Measurements from ENCODE around the gene CHD8. TPM values are rescaled to one million over a fixed set of nuclear protein-coding genes. Genes with fewer than 3 reads are reported as not detected.
A peak's percentile ranks its signal among the peaks of the same experiment; 100 is the strongest.

Gene CHD8
- total and polyA plus RNA-seq, 2 of the 13 experiments (the other 11 are each of a cell fraction or from before 2014, with no cell fraction given) = 35.1 to 79.6 TPM

DNA sequence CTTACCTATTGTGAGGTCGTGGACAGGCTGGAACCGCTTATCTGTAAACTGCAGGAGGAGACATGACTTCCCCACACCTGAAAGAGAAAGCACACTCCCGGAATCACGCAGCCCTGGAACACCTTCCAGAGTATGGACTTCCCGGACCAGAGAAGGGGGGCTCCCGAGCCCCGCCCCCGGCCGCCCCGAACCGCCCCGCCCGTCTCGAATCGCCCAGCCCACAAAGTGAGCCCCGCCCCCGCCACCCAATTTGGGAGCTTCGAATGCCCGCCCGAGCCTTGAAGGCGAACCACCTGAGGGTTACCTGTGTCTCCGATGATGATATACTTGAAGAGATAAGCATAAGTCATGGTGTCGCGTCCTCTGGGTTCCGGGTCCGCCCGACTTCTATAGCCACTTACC is 20.6 kb upstream of the CHD8 start (continued):
- TF ChIP-seq TRAFD1 (CRISPR knock-in tag; IDR thresholded peaks at IDR 0.05; ENCODE audit: borderline replicate concordance) (no peak), ZBTB42 (CRISPR knock-in tag; IDR thresholded peaks at IDR 0.05) (no peak), ZNF501 (CRISPR knock-in tag; IDR thresholded peaks at IDR 0.05) (no peak), DZIP1 (CRISPR knock-in tag; IDR thresholded peaks at IDR 0.05) (no peak), CERS6 (CRISPR knock-in tag; IDR thresholded peaks at IDR 0.05) (no peak), HNF4G (IDR thresholded peaks at IDR 0.05; ENCODE audit: borderline replicate concordance, low read depth, low read length) (no peak), HNF4G (CRISPR knock-in tag; IDR thresholded peaks at IDR 0.05; ENCODE audit: borderline replicate concordance, low read depth) (peak; percentile 11), SNAI1 (CRISPR knock-in tag; IDR thresholded peaks at IDR 0.05; ENCODE audit: borderline replicate concordance) (no peak), HOXA9 (CRISPR knock-in tag; IDR thresholded peaks at IDR 0.05; ENCODE audit: borderline replicate concordance) (no peak), NFAT5 (CRISPR knock-in tag; IDR thresholded peaks at IDR 0.05) (no peak), BHLHE40 (IDR thresholded peaks at IDR 0.05; ENCODE audit: low read length) (peak; percentile 90), MIXL1 (CRISPR knock-in tag; IDR thresholded peaks at IDR 0.05) (no peak), NFKB2 (CRISPR knock-in tag; IDR thresholded peaks at IDR 0.05; ENCODE audit: borderline replicate concordance) (no peak)
- TF ChIP-seq, protein P1, sequence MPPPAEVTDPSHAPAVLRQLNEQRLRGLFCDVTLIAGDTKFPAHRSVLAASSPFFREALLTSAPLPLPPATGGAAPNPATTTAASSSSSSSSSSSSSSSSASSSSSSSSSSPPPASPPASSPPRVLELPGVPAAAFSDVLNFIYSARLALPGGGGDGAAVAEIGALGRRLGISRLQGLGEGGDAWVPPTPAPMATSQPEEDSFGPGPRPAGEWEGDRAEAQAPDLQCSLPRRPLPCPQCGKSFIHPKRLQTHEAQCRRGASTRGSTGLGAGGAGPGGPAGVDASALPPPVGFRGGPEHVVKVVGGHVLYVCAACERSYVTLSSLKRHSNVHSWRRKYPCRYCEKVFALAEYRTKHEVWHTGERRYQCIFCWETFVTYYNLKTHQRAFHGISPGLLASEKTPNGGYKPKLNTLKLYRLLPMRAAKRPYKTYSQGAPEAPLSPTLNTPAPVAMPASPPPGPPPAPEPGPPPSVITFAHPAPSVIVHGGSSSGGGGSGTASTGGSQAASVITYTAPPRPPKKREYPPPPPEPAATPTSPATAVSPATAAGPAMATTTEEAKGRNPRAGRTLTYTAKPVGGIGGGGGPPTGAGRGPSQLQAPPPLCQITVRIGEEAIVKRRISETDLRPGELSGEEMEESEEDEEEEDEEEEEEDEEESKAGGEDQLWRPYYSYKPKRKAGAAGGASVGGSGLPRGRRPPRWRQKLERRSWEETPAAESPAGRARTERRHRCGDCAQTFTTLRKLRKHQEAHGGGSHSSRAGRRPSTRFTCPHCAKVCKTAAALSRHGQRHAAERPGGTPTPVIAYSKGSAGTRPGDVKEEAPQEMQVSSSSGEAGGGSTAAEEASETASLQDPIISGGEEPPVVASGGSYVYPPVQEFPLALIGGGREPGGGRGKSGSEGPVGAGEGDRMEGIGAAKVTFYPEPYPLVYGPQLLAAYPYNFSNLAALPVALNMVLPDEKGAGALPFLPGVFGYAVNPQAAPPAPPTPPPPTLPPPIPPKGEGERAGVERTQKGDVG (CRISPR knock-in tag; IDR thresholded peaks at IDR 0.05; ENCODE audit: borderline replicate concordance) = no peak
- TF ChIP-seq, protein P2, sequence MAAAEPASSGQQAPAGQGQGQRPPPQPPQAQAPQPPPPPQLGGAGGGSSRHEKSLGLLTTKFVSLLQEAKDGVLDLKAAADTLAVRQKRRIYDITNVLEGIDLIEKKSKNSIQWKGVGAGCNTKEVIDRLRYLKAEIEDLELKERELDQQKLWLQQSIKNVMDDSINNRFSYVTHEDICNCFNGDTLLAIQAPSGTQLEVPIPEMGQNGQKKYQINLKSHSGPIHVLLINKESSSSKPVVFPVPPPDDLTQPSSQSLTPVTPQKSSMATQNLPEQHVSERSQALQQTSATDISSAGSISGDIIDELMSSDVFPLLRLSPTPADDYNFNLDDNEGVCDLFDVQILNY (CRISPR knock-in tag; conservative IDR thresholded peaks at IDR 0.05) = no peak
